ENCODE measurements around the gene PLCG1. TPM values are rescaled to one million over a fixed set of nuclear protein-coding genes. Genes with fewer than 3 reads are reported as not detected.
A peak's percentile ranks its signal among the peaks of the same experiment; 100 is the strongest.
"Not testable (repeated sequence)": the region's sequence is repeated elsewhere in the genome, so short reads cannot be mapped to it uniquely, and the experiment has no call there.

Gene PLCG1
- total RNA-seq, 1 donor from 2014 or later: 205 TPM

DNA sequence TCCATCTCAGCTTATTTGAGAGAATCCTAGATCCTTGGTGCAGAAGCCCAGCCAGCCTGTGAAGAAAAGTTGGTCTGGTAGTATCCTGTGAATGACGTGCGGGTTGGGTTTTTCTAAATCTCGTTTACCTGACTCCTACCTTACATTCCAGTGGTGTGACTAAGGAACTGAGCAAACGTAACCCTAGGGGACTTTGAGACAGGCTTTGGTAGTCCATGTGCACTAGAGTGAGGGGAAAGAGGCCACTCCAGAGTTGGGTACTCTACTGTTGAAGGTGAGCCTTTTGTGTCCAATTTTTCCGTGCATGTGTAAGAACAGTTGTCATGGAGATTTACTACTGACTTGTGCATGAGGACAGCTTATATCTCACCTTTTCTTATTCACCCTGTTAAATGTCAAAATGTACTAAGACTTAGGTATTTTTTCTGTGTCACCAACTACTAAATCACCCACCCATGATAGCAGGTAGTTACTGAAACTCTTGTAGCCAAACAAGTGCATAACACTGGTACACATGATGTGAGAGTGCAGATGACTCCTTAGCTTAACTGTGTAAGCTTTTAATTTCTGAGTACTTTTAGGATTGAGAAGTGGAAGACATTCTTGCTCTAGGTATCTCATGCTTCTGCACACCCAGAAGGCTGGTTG lies 26.3 kb upstream of the PLCG1 start:
- intact Hi-C loops (cut with micrococcal nuclease): no loop called here
- H3K4me1 Mint-ChIP-seq (ENCODE audit: low read depth): no peaks in the 10 kb centered on the region
- H3K27me3 Mint-ChIP-seq (ENCODE audit: insufficient read depth): no peaks in the 10 kb centered on the region
- no peaks in the 10 kb centered on the region for H3K9me3 Mint-ChIP-seq
- no peak for DNase-seq (ENCODE audit: low spot score)
- H3K4me3 Mint-ChIP-seq: no peak overlapping the region
- H3K27ac Mint-ChIP-seq: no peak overlapping the region
- H3K36me3 Mint-ChIP-seq (ENCODE audit: low read depth): peaks cover 45% of the 10 kb centered on the region

DNA sequence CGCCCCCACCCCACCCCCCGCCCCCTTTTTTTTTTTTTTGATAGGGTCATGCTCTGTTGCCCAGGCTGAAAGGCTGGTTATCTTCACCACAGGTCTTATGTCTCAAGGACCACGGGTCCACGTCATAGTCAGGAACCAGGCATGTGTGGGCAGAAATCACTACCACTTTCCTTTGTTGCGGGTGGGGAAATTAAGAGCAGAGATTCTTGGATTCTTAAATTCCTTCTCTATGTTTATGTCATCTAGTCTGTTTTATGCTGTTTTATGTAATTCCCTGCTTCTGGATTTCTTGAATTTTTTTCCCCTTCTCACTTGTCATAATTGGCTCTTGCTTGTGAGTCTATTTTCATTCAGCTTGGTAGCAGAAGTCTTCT lies 25.8 kb upstream of the PLCG1 start:
- Mint-ChIP-seq H3K27ac (no peak overlapping the region), H3K36me3 (ENCODE audit: low read depth) (peaks cover 50% of the 10 kb centered on the region), H3K27me3 (ENCODE audit: insufficient read depth) (no peaks in the 10 kb centered on the region), H3K4me1 (ENCODE audit: low read depth) (no peaks in the 10 kb centered on the region), H3K4me3 (no peak overlapping the region), H3K9me3 (no peaks in the 10 kb centered on the region)
- no peak for DNase-seq (ENCODE audit: low spot score)
- intact Hi-C loops (cut with micrococcal nuclease): no loop called here

DNA sequence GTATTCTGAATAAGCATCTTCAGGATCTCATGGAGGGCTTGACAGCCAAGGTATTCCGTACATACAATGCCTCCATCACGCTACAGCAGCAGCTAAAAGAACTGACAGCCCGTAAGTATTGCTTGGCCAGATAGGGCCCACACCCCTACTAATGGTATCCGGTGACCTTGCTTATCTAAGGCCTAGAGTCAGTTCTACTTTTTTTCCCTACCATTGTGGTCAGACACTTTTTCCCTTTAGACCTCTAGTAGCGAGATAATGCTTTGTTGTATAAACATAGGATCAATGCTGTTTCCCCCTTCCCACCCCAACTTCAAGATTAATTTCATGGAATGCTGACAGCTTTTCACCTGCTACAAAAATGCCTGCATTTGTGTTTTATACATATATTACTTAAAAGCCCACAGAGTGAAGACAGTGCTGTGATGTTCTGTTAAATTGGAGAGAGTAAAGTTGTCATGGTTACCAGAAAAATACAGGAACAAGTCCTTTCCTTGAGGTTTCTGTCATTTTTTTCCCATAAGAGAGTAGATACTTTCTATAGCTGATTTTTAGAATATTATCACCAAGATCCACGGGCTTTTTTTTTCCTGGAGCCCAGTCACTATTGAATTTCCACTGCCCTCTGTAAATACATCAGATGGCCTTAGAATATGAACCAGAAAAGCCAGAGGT lies 20.9 kb upstream of the PLCG1 start:
- DNase-seq (ENCODE audit: low spot score): no peak
- Mint-ChIP-seq H3K36me3 (ENCODE audit: low read depth) (peaks cover 61% of the 10 kb centered on the region), H3K4me3 (no peak overlapping the region), H3K27ac (no peak overlapping the region), H3K9me3 (no peaks in the 10 kb centered on the region), H3K27me3 (ENCODE audit: insufficient read depth) (no peaks in the 10 kb centered on the region), H3K4me1 (ENCODE audit: low read depth) (peaks cover 6% of the 10 kb centered on the region)
- intact Hi-C loops (cut with micrococcal nuclease): no loop called here

DNA sequence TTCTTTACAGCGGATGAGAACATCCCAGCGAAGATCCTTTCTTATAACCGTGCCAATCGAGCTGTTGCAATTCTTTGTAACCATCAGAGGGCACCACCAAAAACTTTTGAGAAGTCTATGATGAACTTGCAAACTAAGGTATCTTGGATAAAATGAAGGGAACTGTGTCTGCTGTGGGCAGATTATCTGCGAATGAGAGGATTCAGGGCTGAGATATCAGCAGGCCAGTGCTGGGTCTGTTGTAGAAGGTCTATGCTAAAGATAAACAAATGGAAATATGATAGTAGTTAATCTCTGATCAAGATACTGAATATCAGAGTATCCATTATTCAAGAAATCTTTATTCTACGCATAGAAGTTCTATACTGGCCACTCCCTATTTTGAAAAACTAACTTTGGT lies 19.2 kb upstream of the PLCG1 start:
- intact Hi-C loops (cut with micrococcal nuclease); H3K4me3 Mint-ChIP-seq; H3K9me3 Mint-ChIP-seq: not testable (repeated sequence)

DNA sequence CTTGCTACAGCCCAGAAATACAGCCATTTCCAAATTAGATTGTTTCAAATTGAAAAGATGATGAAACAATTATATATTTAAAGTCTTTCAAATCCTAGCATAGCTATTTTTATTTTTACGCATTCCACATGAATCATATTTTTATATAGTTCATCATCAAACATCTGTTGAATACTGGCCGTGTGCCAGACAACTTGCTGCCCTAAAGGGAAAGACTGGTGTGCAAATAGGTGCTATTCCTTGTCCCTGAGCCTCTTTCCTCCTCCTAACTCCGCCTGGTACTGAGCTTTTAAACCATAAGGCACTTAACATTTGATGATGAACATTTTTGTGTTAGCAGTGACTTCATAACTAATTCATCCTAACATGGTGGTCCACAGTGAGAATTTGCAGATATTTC lies 18.7 kb upstream of the PLCG1 start:
- no peak for DNase-seq (ENCODE audit: low spot score)
- H3K27me3 Mint-ChIP-seq (ENCODE audit: insufficient read depth): no peaks in the 10 kb centered on the region
- H3K36me3 Mint-ChIP-seq (ENCODE audit: low read depth): peaks cover 70% of the 10 kb centered on the region
- H3K27ac Mint-ChIP-seq: no peak overlapping the region
- H3K4me1 Mint-ChIP-seq (ENCODE audit: low read depth): peaks cover 9% of the 10 kb centered on the region
- intact Hi-C loops (cut with micrococcal nuclease): no loop called here
- no peak overlapping the region for H3K4me3 Mint-ChIP-seq
- no peaks in the 10 kb centered on the region for H3K9me3 Mint-ChIP-seq

More for the DNA sequence above, 19.2 kb upstream of the PLCG1 start:
- not testable (repeated sequence) for DNase-seq (ENCODE audit: low spot score); H3K27ac Mint-ChIP-seq; H3K4me1 Mint-ChIP-seq (ENCODE audit: low read depth); H3K27me3 Mint-ChIP-seq (ENCODE audit: insufficient read depth)
- H3K36me3 Mint-ChIP-seq (ENCODE audit: low read depth): peaks cover 69% of the 10 kb centered on the region

DNA sequence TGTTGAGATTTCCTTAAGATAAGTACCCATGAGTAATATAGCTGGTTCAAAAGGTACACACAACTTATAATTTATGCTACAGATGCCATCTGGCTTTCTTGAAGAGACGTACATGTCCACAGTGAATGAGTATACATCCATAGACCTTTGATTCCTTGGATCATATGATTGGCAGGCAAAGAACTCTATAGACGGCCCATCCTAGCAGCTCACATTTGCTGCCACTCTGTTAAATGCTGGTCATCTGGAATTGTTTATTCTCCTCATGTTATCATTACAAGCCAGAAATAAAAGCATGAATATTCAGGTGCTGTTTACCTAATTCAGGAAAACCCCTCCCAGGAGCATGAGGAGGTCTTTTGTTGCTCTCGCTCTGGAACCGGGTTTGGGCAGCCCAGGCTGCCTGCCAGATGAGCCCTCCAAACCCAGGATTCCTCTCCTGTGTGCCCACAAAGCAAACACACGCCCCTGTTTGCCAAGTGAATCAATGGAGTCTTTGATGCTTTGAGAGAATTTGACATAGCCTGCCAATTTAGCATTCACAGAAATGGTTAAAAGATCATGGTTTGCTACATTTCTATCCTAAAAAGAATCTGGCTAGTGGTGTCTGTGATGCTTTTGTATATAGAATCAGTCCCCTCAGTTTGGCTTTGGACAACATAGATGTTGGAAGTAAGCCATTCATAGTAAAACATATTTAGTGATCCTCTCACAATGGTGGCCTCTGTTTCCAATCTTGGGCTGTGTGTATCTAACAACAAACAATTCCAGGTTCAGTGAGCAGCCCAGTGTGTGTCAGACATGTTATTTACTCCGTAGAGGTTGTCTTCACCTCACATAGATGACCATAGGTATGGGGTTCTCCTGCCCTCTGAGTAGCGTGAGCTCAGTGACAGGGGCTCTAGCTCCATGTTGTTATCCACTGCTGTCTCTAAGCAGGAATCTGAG lies 17.5 kb upstream of the PLCG1 start:
- intact Hi-C loops (cut with micrococcal nuclease): no loop called here
- Mint-ChIP-seq H3K4me1 (ENCODE audit: low read depth) (peaks cover 9% of the 10 kb centered on the region), H3K27ac (peak overlapping the region; percentile 14), H3K27me3 (ENCODE audit: insufficient read depth) (no peaks in the 10 kb centered on the region), H3K4me3 (no peak overlapping the region), H3K9me3 (no peaks in the 10 kb centered on the region), H3K36me3 (ENCODE audit: low read depth) (peaks cover 66% of the 10 kb centered on the region)
- DNase-seq (ENCODE audit: low spot score): no peak

DNA sequence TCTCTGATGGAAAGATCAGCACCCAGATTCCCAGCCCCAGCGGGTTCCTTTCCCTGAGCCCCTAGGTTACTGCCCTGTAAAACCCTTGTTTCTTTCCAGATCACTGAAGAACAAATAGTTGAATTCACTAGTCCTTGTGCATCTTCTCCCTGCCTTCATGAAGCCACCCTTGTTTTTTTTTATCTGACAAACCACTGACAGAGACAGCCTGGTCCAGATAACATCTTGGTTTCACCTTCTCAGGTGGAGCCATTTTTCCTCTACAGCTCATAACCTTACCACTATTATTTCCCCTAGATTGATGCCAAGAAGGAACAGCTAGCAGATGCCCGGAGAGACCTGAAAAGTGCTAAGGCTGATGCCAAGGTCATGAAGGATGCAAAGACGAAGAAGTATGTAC lies 15.9 kb upstream of the PLCG1 start:
- Mint-ChIP-seq H3K36me3 (ENCODE audit: low read depth) (peaks cover 65% of the 10 kb centered on the region), H3K4me3 (no peak overlapping the region)

DNA sequence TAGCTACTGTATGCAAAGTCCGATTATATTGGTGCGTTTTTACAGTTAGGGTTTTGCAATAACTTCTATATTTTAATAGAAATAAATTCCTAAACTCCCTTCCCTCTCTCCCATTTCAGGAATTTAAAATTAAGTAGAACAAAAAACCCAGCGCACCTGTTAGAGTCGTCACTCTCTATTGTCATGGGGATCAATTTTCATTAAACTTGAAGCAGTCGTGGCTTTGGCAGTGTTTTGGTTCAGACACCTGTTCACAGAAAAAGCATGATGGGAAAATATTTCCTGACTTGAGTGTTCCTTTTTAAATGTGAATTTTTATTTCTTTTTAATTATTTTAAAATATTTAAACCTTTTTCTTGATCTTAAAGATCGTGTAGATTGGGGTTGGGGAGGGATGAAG lies 13.7 kb upstream of the PLCG1 start:
- no peak overlapping the region for H3K4me3 Mint-ChIP-seq
- intact Hi-C loops (cut with micrococcal nuclease): no loop called here

More for the DNA sequence above, 15.9 kb upstream of the PLCG1 start:
- H3K4me1 Mint-ChIP-seq (ENCODE audit: low read depth): peaks cover 9% of the 10 kb centered on the region
- intact Hi-C loops (cut with micrococcal nuclease): no loop called here
- peak overlapping the region; percentile 69 for H3K27ac Mint-ChIP-seq
- DNase-seq (ENCODE audit: low spot score): no peak
- no peaks in the 10 kb centered on the region for H3K9me3 Mint-ChIP-seq
- H3K27me3 Mint-ChIP-seq (ENCODE audit: insufficient read depth): no peaks in the 10 kb centered on the region

DNA sequence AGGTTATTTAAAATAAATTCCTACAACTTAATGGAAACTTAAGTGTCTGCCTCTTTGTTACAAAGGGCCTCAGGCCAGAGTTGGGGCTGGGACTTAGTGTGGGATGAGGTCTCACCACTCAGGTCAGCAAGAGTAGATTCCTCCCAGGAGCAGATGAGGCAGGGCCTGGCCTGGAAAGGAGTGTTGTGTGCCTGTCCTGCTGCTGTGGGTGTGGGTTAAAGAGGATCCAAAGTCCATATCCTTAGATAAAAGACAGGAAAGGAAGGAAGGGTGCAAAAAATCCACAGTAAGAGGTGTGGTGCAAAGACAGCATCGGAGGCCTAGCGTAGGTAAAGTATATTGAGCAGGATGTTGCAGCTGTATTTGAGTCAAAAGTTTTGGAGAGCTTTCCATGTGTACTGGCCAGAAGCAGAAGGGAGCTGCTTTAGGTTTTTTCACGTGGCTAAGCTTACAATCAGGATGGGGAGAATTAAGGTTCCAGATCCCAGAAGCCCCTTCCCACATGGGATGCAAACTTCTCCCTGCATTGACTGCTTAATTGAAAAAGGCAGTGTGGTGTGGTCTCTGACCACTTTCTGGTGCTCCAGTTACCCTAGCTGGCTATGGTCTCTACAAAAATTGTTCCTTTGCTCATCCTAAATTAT lies 12.8 kb upstream of the PLCG1 start:
- H3K4me1 Mint-ChIP-seq (ENCODE audit: low read depth): peaks cover 9% of the 10 kb centered on the region
- DNase-seq (ENCODE audit: low spot score): no peak
- intact Hi-C loops (cut with micrococcal nuclease): no loop called here
- no peaks in the 10 kb centered on the region for H3K27me3 Mint-ChIP-seq (ENCODE audit: insufficient read depth)
- H3K36me3 Mint-ChIP-seq (ENCODE audit: low read depth): peaks cover 64% of the 10 kb centered on the region
- H3K27ac Mint-ChIP-seq: no peak overlapping the region
- H3K9me3 Mint-ChIP-seq: no peaks in the 10 kb centered on the region
- H3K4me3 Mint-ChIP-seq: no peak overlapping the region

More for the DNA sequence above, 13.7 kb upstream of the PLCG1 start:
- H3K36me3 Mint-ChIP-seq (ENCODE audit: low read depth): peaks cover 64% of the 10 kb centered on the region
- no peaks in the 10 kb centered on the region for H3K9me3 Mint-ChIP-seq
- H3K27me3 Mint-ChIP-seq (ENCODE audit: insufficient read depth): no peaks in the 10 kb centered on the region
- peaks cover 9% of the 10 kb centered on the region for H3K4me1 Mint-ChIP-seq (ENCODE audit: low read depth)
- DNase-seq (ENCODE audit: low spot score): no peak
- H3K27ac Mint-ChIP-seq: no peak overlapping the region

DNA sequence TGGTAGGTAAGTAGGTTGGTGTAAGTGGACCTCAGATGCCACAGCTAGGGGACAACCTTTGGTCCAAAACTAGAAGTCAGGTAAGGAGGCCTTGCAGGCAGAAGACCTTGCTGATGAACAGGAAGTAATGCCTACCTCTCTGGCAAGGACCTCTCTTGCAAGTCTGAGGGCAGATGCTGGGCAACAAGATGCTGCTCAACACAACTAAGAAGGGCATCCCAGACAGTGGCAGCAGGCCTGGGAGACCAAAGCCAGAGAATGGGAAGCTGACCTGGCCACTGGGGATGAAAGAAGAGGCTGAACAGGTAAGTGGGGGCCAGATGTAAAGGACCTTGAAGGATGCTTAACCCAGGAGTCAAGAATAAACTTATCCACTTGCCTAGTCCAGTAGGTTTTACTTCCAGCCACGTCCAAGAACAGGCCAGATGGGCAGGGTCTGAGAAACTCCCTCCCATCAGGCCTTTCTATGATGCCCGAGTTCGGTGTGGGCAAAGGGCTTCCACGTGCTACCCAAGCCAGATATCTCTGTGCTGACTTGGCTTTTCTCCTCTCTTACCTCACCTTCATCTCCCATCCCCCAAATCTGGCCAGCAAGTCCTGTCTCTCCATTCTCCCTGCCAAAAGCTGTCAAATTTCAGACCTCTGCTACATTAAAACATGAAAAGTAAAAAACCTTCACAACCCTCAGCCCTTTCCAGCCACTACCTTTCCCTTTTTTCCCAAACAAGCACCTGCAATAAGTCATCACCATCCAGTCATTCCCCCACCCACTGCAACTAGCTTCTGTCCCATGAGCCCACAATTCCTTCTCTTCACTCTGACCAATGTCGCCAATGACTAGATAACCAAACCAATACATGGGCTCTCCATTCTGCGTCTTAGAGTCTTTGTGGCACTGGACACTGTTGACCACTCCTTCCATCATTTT lies 11.5 kb upstream of the PLCG1 start:
- Mint-ChIP-seq H3K9me3 (no peaks in the 10 kb centered on the region), H3K27ac (no peak overlapping the region), H3K27me3 (ENCODE audit: insufficient read depth) (no peaks in the 10 kb centered on the region), H3K4me1 (ENCODE audit: low read depth) (peaks cover 9% of the 10 kb centered on the region), H3K4me3 (no peak overlapping the region), H3K36me3 (ENCODE audit: low read depth) (peaks cover 59% of the 10 kb centered on the region)
- DNase-seq (ENCODE audit: low spot score): no peak
- intact Hi-C loops (cut with micrococcal nuclease): no loop called here

DNA sequence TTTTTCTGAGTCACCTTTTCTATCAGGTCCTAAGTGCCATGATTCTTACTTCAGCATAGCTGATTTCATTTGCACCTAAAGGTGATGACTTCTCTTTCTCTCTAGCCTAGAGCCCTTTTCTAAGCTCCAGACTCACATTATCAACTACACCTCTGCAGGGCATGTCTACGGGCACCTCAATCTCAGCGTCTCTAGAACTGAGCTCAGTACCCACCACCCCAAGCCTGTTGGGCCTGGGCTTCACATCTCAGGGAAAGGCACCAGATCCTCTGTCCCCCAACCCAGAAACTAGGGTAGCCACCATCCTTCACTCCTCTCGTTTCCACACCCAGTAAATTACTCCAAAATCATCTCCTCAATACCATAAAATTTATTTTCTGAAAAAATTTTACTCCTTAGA lies 10.6 kb upstream of the PLCG1 start:
- no peaks in the 10 kb centered on the region for H3K27me3 Mint-ChIP-seq (ENCODE audit: insufficient read depth)
- no peak overlapping the region for H3K4me3 Mint-ChIP-seq
- H3K27ac Mint-ChIP-seq: peak overlapping the region; percentile 13
- no peak for DNase-seq (ENCODE audit: low spot score)
- peaks cover 8% of the 10 kb centered on the region for H3K4me1 Mint-ChIP-seq (ENCODE audit: low read depth)
- peaks cover 50% of the 10 kb centered on the region for H3K36me3 Mint-ChIP-seq (ENCODE audit: low read depth)
- no peaks in the 10 kb centered on the region for H3K9me3 Mint-ChIP-seq
- intact Hi-C loops (cut with micrococcal nuclease): no loop called here

DNA sequence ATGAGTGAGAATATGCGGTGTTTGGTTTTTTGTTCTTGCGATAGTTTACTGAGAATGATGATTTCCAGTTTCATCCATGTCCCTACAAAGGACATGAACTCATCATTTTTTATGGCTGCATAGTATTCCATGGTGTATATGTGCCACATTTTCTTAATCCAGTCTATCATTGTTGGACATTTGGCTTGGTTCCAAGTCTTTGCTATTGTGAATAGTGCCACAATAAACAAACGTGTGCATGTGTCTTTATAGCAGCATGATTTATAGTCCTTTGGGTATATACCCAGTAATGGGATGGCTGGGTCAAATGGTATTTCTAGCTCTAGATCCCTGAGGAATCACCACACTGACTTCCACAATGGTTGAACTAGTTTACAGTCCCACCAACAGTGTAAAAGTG lies 9.0 kb upstream of the PLCG1 start:
- DNase-seq (ENCODE audit: low spot score); H3K4me3 Mint-ChIP-seq; H3K9me3 Mint-ChIP-seq; intact Hi-C loops (cut with micrococcal nuclease); H3K27me3 Mint-ChIP-seq (ENCODE audit: insufficient read depth); H3K27ac Mint-ChIP-seq: not testable (repeated sequence)
- peaks cover 36% of the 10 kb centered on the region for H3K36me3 Mint-ChIP-seq (ENCODE audit: low read depth)
- peaks cover 15% of the 10 kb centered on the region for H3K4me1 Mint-ChIP-seq (ENCODE audit: low read depth)

Data from activated T-helper 1 cell treated with anti-CD3 and anti-CD28 coated beads, Interleukin-12 subunit alpha, Interleukin-12 subunit beta, Interleukin-2, Interleukin-4 antibody, amounts not matched to agents 30 ng/mL and 10 ng/mL and 1 ng/mL, durations not matched to agents 14 hours and 24 hours and 36 hours (primary cell).